Measurements from ENCODE around the gene ABCD1.
"Not testable (repeated sequence)": the region's sequence is repeated elsewhere in the genome, so short reads cannot be mapped to it uniquely, and the experiment has no call there.

ABCD1 gene

DNA sequence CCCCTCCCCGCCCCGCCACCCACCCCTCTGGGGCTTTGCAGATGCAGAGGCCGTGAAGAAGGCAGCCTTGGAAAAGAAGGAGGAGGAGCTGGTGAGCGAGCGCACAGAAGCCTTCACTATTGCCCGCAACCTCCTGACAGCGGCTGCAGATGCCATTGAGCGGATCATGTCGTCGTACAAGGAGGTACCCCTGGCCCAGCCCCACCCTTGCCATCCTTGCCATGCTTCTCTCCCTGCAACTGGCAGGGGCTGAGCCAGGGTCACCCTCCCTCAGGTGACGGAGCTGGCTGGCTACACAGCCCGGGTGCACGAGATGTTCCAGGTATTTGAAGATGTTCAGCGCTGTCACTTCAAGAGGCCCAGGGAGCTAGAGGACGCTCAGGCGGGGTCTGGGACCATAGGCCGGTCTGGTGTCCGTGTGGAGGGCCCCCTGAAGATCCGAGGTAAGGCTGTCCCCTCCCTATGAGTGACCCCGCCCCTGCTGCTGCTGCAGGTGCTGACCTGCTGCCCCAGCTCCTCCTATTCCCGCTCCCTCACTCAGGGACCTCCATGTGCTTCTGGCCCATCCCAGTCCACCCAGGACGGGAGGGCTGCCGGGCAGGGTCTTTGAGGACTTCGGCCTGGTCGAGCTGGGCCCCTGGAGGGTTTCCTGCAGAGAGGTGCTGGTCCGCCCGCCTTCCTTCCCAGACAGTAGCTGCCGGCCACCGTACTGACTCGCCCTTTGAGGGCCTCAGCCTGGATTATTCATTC lies 11.6 kb downstream of the ABCD1 start:
- no peak for DNase-seq

- no peak for DNase-seq
These were observed 12.3 kb downstream of the ABCD1 start for GRCh38 chrX:153736871-153737441.

DNA sequence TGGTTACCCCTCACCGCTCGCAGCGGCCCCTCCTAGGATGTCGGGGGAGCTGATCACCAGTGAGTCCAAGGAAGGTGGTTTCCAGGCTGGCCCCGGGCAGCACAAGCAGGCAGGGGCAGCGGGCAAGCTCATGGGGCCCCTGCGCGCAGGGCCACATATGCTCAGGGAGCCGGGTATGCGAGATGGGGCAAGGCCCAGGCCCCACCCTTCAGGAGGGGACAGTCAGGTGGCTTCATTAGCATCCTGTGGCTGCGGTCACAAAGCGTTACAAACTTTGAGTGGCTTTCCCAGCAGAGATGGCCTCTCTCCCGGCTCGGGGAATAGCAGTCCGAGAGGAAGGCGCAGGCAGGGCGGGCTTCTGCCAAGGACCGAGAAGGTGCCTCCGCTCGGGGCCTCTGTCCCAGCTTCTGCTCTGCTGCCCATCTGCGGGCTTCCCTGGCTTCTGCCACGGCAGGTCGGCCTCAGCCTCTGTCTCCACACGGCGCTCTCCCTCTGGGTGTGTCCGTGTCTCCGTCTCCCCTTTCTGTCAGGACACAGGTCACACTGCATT lies 13.5 kb downstream of the ABCD1 start:
- DNase-seq: no peak

DNA sequence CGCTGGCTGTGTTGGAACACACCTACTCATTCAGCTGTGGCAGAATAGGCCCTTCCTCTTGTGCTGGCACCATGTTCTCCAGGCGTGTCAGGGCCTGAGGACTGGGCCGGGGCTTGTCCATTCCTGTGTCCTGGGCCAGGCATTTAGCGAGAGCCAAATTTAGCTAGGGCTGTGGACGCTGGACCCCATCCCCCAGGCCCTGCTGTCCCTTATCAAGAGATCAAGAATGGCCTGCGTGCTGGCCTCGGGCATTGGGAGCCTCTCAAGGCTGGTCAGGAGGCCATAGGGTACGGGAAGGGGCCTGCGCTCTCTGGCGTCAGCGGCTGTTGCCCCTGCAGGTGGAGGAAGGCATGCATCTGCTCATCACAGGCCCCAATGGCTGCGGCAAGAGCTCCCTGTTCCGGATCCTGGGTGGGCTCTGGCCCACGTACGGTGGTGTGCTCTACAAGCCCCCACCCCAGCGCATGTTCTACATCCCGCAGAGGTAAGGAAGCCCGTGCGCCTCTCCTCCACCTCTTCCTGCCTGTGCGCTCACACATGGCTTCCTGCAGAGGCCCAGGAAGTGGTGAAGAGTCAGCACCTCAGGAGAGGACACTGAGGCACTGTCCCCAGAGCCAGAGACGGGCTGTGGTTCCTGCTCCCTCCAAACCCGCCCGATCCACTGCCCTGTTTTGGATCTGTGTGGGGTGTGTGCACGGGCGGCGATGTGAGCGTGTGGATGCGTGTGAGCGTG lies 15.3 kb downstream of the ABCD1 start:
- DNase-seq: peak in 1 of 5 experiments; percentile 70

- DNase-seq: no peak
These were observed 16.1 kb downstream of the ABCD1 start for GRCh38 chrX:153740631-153741222.

GRCh38 chrX:153741446-153741845 lies 16.8 kb downstream of the ABCD1 start:
- no peak for DNase-seq

GRCh38 chrX:153742111-153742510 lies 17.5 kb downstream of the ABCD1 start:
- DNase-seq: not testable (repeated sequence)

DNA sequence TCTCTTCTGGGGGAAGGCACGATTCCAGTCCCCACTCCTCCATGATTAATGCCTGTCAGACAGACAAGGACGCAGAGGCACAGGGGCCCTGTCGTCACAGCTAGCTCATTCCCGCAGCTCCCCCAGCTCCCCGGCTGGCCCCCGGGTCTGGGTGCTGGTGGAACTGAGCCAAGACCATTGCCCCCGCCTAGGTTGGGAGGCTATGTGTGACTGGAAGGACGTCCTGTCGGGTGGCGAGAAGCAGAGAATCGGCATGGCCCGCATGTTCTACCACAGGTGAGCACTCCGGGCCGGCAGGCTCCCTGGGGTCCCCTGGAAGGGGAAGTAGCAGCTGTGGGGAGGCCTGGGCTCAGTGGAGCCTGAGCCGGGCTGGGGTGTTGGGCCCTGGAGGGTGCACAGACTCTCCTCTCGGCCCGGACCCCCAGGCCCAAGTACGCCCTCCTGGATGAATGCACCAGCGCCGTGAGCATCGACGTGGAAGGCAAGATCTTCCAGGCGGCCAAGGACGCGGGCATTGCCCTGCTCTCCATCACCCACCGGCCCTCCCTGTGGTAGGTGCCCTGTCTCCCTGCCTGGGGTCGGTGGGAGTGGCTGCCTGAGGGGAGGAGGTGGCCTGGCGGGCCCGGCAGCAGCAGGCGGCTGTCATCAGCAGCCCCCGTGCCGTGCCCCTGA lies 18.3 kb downstream of the ABCD1 start:
- DNase-seq: not testable (repeated sequence)

DNA sequence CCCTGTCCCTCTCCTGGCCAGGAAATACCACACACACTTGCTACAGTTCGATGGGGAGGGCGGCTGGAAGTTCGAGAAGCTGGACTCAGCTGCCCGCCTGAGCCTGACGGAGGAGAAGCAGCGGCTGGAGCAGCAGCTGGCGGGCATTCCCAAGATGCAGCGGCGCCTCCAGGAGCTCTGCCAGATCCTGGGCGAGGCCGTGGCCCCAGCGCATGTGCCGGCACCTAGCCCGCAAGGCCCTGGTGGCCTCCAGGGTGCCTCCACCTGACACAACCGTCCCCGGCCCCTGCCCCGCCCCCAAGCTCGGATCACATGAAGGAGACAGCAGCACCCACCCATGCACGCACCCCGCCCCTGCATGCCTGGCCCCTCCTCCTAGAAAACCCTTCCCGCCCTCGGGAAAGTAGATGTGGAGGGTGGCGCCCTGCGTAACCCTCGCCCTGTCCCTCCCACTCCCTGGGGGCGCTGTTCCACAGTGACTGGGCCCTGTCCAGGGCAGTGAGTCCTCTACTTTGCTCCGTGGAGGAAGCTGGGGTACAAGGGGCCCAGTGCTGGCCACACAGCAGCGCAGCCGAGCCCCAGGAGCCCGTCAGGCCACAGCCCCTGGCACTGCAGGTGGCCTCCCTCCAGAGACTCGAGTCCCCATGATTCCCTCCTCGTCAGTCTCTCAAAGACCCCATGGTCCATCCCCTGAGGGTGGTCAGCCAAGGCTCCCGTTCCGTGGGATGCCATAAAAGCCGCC lies 19.0 kb downstream of the ABCD1 start:
- DNase-seq: not testable (repeated sequence)

DNA sequence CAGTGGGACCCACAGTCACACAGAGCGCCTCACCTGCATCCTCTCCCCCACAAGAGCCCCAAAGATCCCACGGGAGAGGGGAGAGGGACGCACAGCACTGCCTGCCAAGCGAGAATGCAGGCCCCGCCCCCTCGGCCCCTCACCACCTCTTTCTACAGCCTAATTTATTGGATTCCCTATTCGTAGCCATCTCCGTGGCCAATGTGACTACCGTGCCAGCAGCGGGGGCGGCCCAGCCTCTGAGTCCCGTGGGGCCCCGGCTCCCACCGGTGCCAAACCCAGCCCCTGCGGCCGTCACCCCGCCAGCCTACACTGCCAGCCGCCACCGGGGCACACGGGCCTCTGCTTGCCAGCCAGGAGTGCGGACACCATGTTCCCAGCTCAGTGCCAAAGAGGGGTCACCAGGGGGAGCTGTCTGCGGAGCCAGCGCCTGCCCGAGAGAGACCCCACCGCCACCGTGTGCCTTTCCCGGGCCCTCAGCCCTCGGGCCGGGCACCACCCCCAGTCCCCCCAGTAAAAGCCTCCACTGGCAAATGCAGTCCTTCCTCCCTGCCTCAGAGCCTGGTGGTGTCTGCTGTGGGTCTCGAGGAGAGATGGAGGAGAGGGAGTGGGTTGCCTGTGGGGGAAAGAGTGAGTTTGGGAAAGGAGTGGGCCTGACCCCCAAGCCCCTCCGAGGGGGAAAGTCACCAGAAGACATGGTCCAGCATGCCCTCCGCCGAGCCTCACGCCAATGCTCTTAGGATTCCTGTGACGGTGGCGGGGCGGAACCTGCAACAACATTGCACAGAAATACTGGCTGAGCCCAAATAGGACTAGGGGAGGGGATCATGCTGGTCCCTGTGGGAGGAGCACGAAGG lies 19.8 kb downstream of the ABCD1 start:
- DNase-seq: no peak

GRCh38 chrX:153745067-153745433 lies 20.4 kb downstream of the ABCD1 start:
- DNase-seq: not testable (repeated sequence)

GRCh38 chrX:153746359-153746758 lies 21.7 kb downstream of the ABCD1 start:
- DNase-seq: no peak

GRCh38 chrX:153746991-153747390 lies 22.3 kb downstream of the ABCD1 start:
- DNase-seq: not testable (repeated sequence)

DNA sequence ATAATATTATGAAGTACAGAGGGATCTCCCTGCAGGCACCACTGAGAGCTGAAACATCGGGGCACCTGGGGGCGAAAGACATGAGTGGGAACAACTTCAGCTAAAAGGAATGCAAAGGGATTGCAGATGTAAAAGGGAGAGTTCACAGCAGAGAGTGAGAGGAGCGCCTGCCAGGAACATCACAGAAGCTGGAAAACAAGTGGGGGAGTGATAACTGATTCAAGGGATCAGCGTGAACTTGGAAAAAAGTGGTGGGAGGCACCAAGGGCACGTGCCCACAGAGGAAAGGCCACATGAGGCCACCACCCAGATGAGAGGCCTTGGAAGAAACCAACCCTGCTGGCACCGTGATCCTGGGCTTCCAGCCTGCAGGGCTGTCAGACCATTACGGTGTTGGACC lies 24.4 kb downstream of the ABCD1 start:
- not testable (repeated sequence) for DNase-seq

DNA sequence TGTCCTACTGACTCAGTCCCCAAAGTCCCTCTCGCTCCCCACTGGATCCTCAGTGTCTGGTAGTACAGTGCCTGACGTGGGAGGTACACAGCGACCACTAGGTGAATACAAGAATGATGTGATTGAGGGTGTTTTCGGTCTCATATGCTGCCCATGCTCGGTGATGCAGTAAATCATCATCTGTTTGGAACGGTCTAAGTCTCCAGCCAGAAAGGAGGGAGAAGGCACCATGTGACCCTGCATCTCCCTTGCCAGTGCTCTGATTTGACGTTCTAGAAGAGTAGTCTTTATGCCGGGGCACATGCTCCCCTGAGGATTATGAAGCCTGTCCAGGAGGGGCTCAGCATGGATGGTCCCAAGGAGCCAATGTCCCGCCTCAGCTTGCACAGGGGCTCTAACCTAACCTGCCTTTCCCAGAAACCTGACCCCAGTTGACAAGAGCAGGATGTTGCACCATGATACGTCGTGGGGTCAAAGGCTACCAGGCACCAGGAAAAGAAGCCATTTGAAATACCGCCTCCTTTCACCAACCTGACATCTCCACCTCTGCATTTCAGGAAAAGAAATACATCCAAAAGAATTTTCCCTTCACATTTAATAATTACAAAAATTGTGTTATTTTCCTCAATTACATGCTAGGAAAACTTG lies 25.6 kb downstream of the ABCD1 start:
- no peak for DNase-seq

- no peak for DNase-seq
These were observed 30.5 kb downstream of the ABCD1 start for GRCh38 chrX:153755136-153755535.

DNA sequence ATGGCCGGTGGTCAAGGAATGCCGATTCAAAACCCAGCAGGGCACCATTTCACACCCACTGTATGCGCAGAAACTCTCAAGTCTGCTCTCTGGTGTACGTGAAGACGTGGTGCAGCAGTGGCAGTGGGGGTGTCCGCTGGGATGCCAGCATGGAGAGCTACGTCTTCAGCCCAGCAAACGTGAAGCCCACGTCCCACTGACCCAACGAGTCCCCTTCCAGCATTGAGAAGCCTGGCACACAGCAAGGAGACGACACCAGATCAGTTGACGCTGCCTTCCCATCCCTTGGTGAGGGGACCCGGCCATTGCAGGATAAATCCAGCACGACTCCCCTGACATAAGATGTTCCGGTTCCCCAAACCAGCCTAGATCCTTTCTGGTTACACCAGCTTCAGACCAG lies 37.2 kb downstream of the ABCD1 start:
- no peak for DNase-seq

DNA sequence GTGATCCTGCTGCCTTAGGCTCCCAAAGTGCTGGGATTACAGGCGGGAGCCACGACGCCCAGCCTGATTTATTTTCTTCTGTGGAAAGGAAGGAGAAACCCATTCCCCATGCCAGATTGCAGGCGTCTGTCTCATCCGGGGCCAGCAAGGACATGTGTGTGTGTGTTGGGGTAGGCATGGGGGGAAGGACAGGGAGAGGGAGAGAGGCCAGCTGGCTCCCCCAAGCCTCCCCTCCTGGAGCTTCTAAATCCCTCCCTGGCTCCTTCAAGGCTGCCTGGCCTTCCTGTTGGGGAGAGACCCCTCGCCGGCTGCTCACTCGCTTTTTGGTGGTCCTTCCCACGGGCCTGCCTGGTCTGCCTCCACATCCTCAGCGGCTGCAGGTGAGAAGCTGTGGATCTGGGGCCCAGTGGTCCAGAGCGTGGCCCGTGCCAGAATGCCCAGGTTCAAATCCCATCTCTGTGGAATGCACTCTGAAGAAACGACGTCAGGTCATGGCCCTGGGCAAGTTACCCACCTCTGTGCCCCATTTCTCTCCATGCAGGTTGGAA lies 38.0 kb downstream of the ABCD1 start:
- DNase-seq: no peak

- DNase-seq: no peak
These were observed 38.8 kb downstream of the ABCD1 start for GRCh38 chrX:153763298-153763932.

Data from T-helper 2 cell (primary cell).